Lower leg skin (tissue), 3 donors: Measurements from ENCODE around the gene FOXL2.

ENCODE experiments used
- CTCF ChIP-seq, 3 donors: fragments of 450-650 bp; IDR thresholded peaks; one replicate each; pipeline ENCODE4 v1.5.1; 2016; ENCODE audit warnings: antibody characterized with exemption in 3 of 3, mild to moderate bottlenecking in 3 of 3, moderate library complexity in 2 of 3
- POLR2A ChIP-seq, 2 donors: fragments of 450-650 bp; IDR thresholded peaks; one replicate each; pipeline ENCODE4 v1.6.1; 2016 to 2017; ENCODE audit warnings: antibody characterized with exemption in 2 of 2, mild to moderate bottlenecking in 1 of 2, moderate library complexity in 1 of 2

- TF ChIP-seq CTCF (IDR thresholded peaks at IDR 0.05) (no peak), POLR2A (IDR thresholded peaks at IDR 0.05) (no peak)
Measured at GRCh38 chr3:138944654-138944928, 2.3 kb downstream of the FOXL2 start.
